Measurements from ENCODE around the gene DYNC1I1. TPM values are rescaled to one million over a fixed set of nuclear protein-coding genes. Genes with fewer than 3 reads are reported as not detected.
"Not testable (repeated sequence)": the region's sequence is repeated elsewhere in the genome, so short reads cannot be mapped to it uniquely, and the experiment has no call there.

DYNC1I1 gene
- total RNA-seq, 4 donors from 2014 or later: 1.9 to 17.9 (median 8.7) TPM

DNA sequence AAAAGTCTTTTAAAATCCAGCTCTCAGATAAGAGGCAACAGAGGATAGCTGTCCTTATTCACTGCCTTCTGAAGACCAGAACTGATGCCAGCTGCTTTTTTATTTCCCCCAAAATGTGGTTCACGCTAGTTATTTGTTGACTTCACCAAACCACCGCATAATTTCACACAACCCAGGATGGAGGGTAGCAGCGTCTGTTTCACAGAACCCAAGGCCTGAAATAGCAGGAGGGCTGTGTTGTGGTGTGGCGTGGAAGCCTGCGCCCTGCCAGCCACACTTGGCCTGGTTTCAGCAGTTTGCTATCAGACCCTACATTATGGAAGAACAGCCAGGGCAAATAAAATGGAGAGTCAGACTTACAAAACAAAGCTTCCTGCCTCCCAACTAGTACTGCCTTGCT is 155.4 kb downstream of the DYNC1I1 start:
- no peak for DNase-seq
- Histone ChIP-seq H3K9me3 (no peaks in the 10 kb centered on the region), H3K36me3 (no peaks in the 10 kb centered on the region), H3K27ac (no peak overlapping the region), H3K4me1 (no peaks in the 10 kb centered on the region), H3K27me3 (no peaks in the 10 kb centered on the region), H3K4me3 (no peak overlapping the region)
- intact Hi-C loops (cut with DNase I; ENCODE audit: low total_unique reads): no loop called here
- TF ChIP-seq POLR2A (IDR thresholded peaks at IDR 0.05): no peak

DNA sequence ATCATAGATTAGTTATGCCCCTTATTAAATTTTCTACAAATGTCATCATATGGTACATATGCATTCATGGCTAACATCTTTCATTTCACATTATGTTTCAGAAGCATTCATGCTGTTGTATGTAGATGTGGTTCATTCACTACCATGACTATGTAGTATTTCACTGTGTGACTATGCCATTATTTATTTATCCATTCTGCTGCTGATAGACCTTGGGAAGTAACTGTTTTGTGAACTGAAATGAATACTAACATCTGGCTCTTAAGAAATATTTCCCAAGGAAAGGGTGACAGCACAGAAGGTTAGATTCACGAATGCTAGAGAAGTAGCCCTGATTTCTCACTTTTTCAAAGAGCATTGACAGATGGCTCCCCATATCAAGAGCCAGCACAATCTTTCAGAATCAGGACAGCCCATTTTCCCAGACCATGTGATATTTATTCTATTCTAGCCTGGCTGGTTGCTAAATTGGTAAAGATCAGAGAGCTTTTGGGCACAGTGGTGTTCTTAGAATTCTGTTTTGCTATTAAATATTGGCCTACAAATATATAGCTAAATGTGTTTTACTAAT is 157.4 kb downstream of the DYNC1I1 start:
- Histone ChIP-seq H3K4me3 (no peak overlapping the region), H3K36me3 (no peaks in the 10 kb centered on the region), H3K27ac (no peak overlapping the region), H3K9me3 (no peaks in the 10 kb centered on the region), H3K27me3 (no peaks in the 10 kb centered on the region), H3K4me1 (no peaks in the 10 kb centered on the region)
- DNase-seq: no peak
- no peak for TF ChIP-seq POLR2A (IDR thresholded peaks at IDR 0.05)
- TF ChIP-seq, protein P1, sequence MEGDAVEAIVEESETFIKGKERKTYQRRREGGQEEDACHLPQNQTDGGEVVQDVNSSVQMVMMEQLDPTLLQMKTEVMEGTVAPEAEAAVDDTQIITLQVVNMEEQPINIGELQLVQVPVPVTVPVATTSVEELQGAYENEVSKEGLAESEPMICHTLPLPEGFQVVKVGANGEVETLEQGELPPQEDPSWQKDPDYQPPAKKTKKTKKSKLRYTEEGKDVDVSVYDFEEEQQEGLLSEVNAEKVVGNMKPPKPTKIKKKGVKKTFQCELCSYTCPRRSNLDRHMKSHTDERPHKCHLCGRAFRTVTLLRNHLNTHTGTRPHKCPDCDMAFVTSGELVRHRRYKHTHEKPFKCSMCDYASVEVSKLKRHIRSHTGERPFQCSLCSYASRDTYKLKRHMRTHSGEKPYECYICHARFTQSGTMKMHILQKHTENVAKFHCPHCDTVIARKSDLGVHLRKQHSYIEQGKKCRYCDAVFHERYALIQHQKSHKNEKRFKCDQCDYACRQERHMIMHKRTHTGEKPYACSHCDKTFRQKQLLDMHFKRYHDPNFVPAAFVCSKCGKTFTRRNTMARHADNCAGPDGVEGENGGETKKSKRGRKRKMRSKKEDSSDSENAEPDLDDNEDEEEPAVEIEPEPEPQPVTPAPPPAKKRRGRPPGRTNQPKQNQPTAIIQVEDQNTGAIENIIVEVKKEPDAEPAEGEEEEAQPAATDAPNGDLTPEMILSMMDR (IDR thresholded peaks at IDR 0.05): no peak
- intact Hi-C loops (cut with DNase I; ENCODE audit: low total_unique reads): no loop called here

DNA sequence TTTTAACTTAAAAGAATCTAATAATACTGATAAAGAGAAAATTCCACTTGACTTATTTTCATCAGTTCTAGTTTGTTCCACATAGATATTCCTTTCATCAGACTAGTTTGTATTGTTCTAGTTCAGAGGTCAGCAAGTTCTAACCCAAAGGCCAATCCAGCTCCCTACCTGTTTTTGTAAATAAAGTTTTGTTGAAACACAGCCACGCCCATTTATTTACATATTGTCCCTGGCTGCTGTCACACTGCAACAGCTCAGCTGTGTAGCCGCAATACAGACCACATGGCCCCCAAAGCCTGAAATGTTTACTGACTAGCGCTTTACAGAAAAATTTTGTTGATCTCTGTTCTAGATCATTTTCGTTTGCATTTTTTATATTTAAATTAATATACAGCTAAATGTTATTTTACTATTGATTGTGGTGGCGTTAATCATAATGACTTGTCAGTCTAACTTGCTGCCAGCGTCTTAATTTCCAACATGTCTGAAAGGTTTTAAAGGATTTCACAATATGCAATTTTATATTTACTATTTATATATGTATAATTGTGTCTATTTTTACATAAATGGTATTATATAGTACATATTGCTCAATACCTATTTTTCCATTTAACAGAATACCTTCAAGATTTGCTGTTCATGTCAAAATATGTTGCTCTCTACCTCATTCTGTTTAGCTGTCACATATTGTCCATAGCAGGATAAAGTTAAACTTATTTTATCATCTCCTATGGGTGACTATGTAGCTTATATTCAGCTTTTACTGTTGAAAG is 159.3 kb downstream of the DYNC1I1 start:
- no peaks in the 10 kb centered on the region for H3K9me3 ChIP-seq
- intact Hi-C loops (cut with DNase I; ENCODE audit: low total_unique reads): no loop called here
- no peak overlapping the region for H3K27ac ChIP-seq
- H3K36me3 ChIP-seq: no peaks in the 10 kb centered on the region
- no peaks in the 10 kb centered on the region for H3K27me3 ChIP-seq
- no peak for DNase-seq
- no peak overlapping the region for H3K4me3 ChIP-seq
- TF ChIP-seq, protein P1 (IDR thresholded peaks at IDR 0.05): no peak
- TF ChIP-seq POLR2A (IDR thresholded peaks at IDR 0.05): no peak
- no peaks in the 10 kb centered on the region for H3K4me1 ChIP-seq

DNA sequence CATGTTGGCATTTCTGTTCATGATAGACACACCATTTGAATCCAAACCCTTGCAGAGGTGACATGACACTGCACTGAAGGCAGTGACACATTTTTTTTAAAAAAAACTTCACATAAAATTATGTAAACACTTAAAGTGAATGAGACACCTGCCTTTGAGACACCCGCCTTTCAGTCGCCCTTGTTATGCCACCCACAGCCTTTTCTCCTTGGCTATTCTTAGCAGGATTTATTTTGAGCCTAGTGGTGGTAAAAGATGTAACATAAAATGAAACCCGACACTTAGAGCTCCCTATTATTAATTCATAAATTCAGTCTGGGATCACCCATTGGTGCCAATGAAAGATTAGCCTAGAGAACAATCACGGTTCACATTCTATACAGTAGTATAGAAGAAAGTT is 161.3 kb downstream of the DYNC1I1 start:
- no peak for DNase-seq
- H3K36me3 ChIP-seq: no peaks in the 10 kb centered on the region
- H3K27me3 ChIP-seq: no peaks in the 10 kb centered on the region
- TF ChIP-seq, protein P1 (IDR thresholded peaks at IDR 0.05): no peak
- TF ChIP-seq POLR2A (IDR thresholded peaks at IDR 0.05): no peak
- H3K9me3 ChIP-seq: no peaks in the 10 kb centered on the region
- H3K4me3 ChIP-seq: no peak overlapping the region
- H3K4me1 ChIP-seq: no peaks in the 10 kb centered on the region
- no peak overlapping the region for H3K27ac ChIP-seq
- intact Hi-C loops (cut with DNase I; ENCODE audit: low total_unique reads): no loop called here

DNA sequence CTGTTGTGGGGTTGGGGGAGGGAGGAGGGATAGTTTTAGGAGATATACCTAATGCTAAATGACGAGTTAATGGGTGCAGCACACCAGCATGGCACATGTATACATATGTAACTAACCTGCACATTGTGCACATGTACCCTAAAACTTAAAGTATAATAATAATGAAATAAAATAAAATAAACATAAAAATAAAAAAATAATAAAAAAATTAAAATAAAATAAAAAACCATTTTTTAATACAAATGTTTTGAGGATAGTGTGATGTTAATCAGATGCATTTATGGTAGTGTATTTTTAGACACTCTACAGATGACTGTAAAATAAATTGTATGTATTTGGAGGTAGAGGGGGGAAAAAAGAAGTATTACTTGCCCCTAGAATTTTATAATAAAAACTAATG is 172.5 kb downstream of the DYNC1I1 start:
- H3K4me3 ChIP-seq; H3K27me3 ChIP-seq; H3K4me1 ChIP-seq; H3K9me3 ChIP-seq; intact Hi-C loops (cut with DNase I; ENCODE audit: low total_unique reads); H3K27ac ChIP-seq; H3K36me3 ChIP-seq; DNase-seq: not testable (repeated sequence)

DNA sequence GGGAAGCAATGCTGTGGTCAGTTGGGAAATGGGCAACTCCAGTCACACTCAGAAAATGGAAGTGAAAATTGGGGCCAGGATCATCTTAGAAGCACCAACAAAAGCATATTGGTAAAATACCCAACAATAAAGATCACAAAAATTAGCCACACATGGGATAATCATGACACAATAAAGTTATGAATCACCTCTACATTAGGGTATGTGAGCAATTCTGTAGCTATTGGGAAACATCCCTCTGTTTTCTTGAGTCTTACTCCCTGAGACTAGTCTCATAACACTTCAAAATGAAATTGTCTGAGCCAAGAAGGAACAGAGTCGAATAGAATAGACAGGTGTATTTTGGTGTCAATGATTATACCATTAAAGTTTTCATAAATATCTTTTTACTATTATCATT is 178.3 kb downstream of the DYNC1I1 start:
- intact Hi-C loops (cut with DNase I; ENCODE audit: low total_unique reads): no loop called here
- H3K4me3 ChIP-seq: no peak overlapping the region
- no peaks in the 10 kb centered on the region for H3K36me3 ChIP-seq
- H3K27me3 ChIP-seq: no peaks in the 10 kb centered on the region
- TF ChIP-seq POLR2A (IDR thresholded peaks at IDR 0.05): no peak
- TF ChIP-seq, protein P1 (IDR thresholded peaks at IDR 0.05): no peak
- no peaks in the 10 kb centered on the region for H3K4me1 ChIP-seq
- no peaks in the 10 kb centered on the region for H3K9me3 ChIP-seq
- DNase-seq: no peak
- H3K27ac ChIP-seq: no peak overlapping the region
